GM06990 (cell line): Measurements from ENCODE around the gene LCN15.
"Not testable (repeated sequence)": the region's sequence is repeated elsewhere in the genome, so short reads cannot be mapped to it uniquely, and the experiment has no call there.

Experiments
- DNase-seq: peaks from one replicate; pipeline ENCODE4 v3.0.0-alpha.2; 2011; ENCODE audit not compliant: insufficient read length; ENCODE audit errors: extremely low read depth
- H3K27me3 ChIP-seq: replicated peaks from 2 replicates; pipeline ENCODE4 v1.6.0; 2011; ENCODE audit warnings: low read length; ENCODE audit not compliant: control insufficient read depth, insufficient read depth
- H3K36me3 ChIP-seq: 2 replicates; pipeline ENCODE4 v1.5.1; 2011; ENCODE audit warnings: low read length; ENCODE audit not compliant: control insufficient read depth, insufficient read depth
- H3K4me3 ChIP-seq: replicated peaks from 2 replicates; pipeline ENCODE4 v1.5.1; 2011; ENCODE audit warnings: low read depth, mild to moderate bottlenecking, control low read depth, low read length
- CTCF ChIP-seq: IDR thresholded peaks from 2 replicates; pipeline ENCODE4 v1.5.1; 2011; ENCODE audit warnings: low read length, control low read depth, mild to moderate bottlenecking, inconsistent platforms; ENCODE audit not compliant: insufficient read depth, poor library complexity, severe bottlenecking

The LCN15 gene

GRCh38 chr9:136802321-136802720 lies 38.0 kb upstream of the LCN15 start:
- H3K36me3 ChIP-seq, result no peaks in the 10 kb centered on the region; the same call in none of the 2 replicates

GRCh38 chr9:136799854-136800657 lies 35.7 kb upstream of the LCN15 start:
- TF ChIP-seq CTCF, result no peak
- Histone ChIP-seq H3K36me3 (no peaks in the 10 kb centered on the region; the same call in none of the 2 replicates), H3K4me3 (peak overlapping the region; percentile 46), H3K27me3 (peaks cover 2% of the 10 kb centered on the region)
- peak; percentile 85 for DNase-seq

More at GRCh38 chr9:136802321-136802720, 38.0 kb upstream of the LCN15 start:
- Histone ChIP-seq H3K27me3 (peaks cover 2% of the 10 kb centered on the region), H3K4me3 (no peak overlapping the region)
- no peak for DNase-seq
- TF ChIP-seq CTCF, result no peak

- DNase-seq, result no peak
- Histone ChIP-seq H3K36me3 (no peaks in the 10 kb centered on the region; the same call in none of the 2 replicates), H3K27me3 (peaks cover 2% of the 10 kb centered on the region), H3K4me3 (no peak overlapping the region; the same call in 1 of the 2 replicates)
- TF ChIP-seq CTCF, result no peak
Measured at GRCh38 chr9:136799079-136799853, 34.9 kb upstream of the LCN15 start.

- Histone ChIP-seq H3K36me3 (no peaks in the 10 kb centered on the region), H3K4me3 (no peak overlapping the region), H3K27me3 (peaks cover 2% of the 10 kb centered on the region)
- TF ChIP-seq CTCF, result no peak
- no peak for DNase-seq
Measured at GRCh38 chr9:136798708-136799078, 34.4 kb upstream of the LCN15 start.

GRCh38 chr9:136796775-136797347 lies 32.5 kb upstream of the LCN15 start:
- not testable (repeated sequence) for H3K27me3 ChIP-seq, H3K4me3 ChIP-seq, DNase-seq, H3K36me3 ChIP-seq
